GM23338 (cell line): ENCODE data around the gene ABO. TPM values are rescaled to one million over a fixed set of nuclear protein-coding genes. Genes with fewer than 3 reads are reported as not detected.

Experiments used
- ATAC-seq: fragments of 200-7000 bp; cut with Tn5 transposase; 3 replicates; pipeline ENCODE4 v1.9.1; 2020
- DNase-seq: peaks from one replicate; pipeline ENCODE4 v3.0.0-alpha.2; 2015; ENCODE audit warnings: low spot score
- H2AFZ ChIP-seq: fragments of 200-600 bp; sonication (generic); 2 replicates; pipeline ENCODE4 v1.8.0; 2016; ENCODE audit warnings: antibody characterized with exemption, mild to moderate bottlenecking, moderate library complexity
- H3F3A ChIP-seq: fragments of 200-600 bp; sonication (generic); replicated peaks from 2 replicates; pipeline ENCODE4 v1.8.0; 2017; ENCODE audit warnings: antibody characterized with exemption, mixed run types, low read depth
- H3K27ac ChIP-seq: fragments of 200-600 bp; sonication (generic); 2 replicates; pipeline ENCODE4 v1.6.1; 2016; ENCODE audit warnings: low read depth
- H3K27me3 ChIP-seq: fragments of 200-600 bp; sonication (generic); 2 replicates; pipeline ENCODE4 v1.8.0; 2016; ENCODE audit warnings: mild to moderate bottlenecking, mixed run types, moderate library complexity; ENCODE audit not compliant: insufficient read depth
- H3K36me3 ChIP-seq: fragments of 200-600 bp; sonication (generic); 2 replicates; pipeline ENCODE4 v1.8.0; 2016; ENCODE audit warnings: mild to moderate bottlenecking; ENCODE audit not compliant: insufficient read depth
- H3K4me1 ChIP-seq: fragments of 200-600 bp; sonication (generic); 2 replicates; pipeline ENCODE4 v1.8.0; 2016; ENCODE audit warnings: mild to moderate bottlenecking, moderate library complexity; ENCODE audit not compliant: insufficient read depth
- H3K4me2 ChIP-seq: fragments of 200-600 bp; sonication (generic); 2 replicates; pipeline ENCODE4 v1.7.1; 2017; ENCODE audit warnings: mixed run types
- H3K4me3 ChIP-seq: fragments of 200-600 bp; sonication (generic); 2 replicates; pipeline ENCODE4 v1.6.1; 2016; ENCODE audit warnings: mixed run types
- H3K79me2 ChIP-seq: fragments of 200-600 bp; sonication (generic); replicated peaks from 2 replicates; pipeline ENCODE4 v1.8.0; 2017; ENCODE audit warnings: mild to moderate bottlenecking; ENCODE audit not compliant: insufficient read depth
- H3K9me2 ChIP-seq: fragments of 200-600 bp; sonication (generic); 2 replicates; pipeline ENCODE4 v1.8.0; 2017; ENCODE audit not compliant: insufficient read depth
- H4K20me1 ChIP-seq: fragments of 200-600 bp; sonication (generic); replicated peaks from 2 replicates; pipeline ENCODE4 v1.8.0; 2017; ENCODE audit warnings: mild to moderate bottlenecking; ENCODE audit not compliant: insufficient read depth
- H3K27ac Mint-ChIP-seq: 2 replicates; pipeline ENCODE4 v1.8.0; 2020; ENCODE audit warnings: inconsistent platforms, mild to moderate bottlenecking, moderate library complexity, mixed read lengths
- H3K27me3 Mint-ChIP-seq: 3 replicates; pipeline ENCODE4 v1.8.0; 2022; ENCODE audit warnings: low read depth, mild to moderate bottlenecking, moderate library complexity, mixed read lengths, inconsistent platforms; ENCODE audit not compliant: insufficient read depth, poor library complexity
- H3K36me3 Mint-ChIP-seq: 3 replicates; pipeline ENCODE4 v1.8.0; 2021; ENCODE audit warnings: low read depth, mild to moderate bottlenecking, inconsistent platforms, moderate library complexity, mixed read lengths
- H3K4me1 Mint-ChIP-seq: 3 replicates; pipeline ENCODE4 v1.8.0; 2020; ENCODE audit warnings: mild to moderate bottlenecking, inconsistent platforms, mixed read lengths
- H3K4me3 Mint-ChIP-seq: 3 replicates; pipeline ENCODE4 v1.8.0; 2021; ENCODE audit warnings: moderate library complexity, mild to moderate bottlenecking, inconsistent platforms, mixed read lengths
- H3K9me3 Mint-ChIP-seq: 3 replicates; pipeline ENCODE4 v1.8.0; 2020; ENCODE audit warnings: moderate library complexity, mild to moderate bottlenecking, inconsistent platforms, mixed read lengths
- CREB1 ChIP-seq: fragments of 250-450 bp; sonication (Bioruptor Pico); IDR thresholded peaks from 2 replicates; pipeline ENCODE4 v1.5.0; 2020; ENCODE audit warnings: low read depth, mild to moderate bottlenecking, moderate library complexity
- EZH2 ChIP-seq: fragments of 200-600 bp; sonication (generic); IDR thresholded peaks from one replicate; pipeline ENCODE4 v1.8.0; 2017; ENCODE audit warnings: antibody characterized with exemption, mild to moderate bottlenecking, low read depth; ENCODE audit not compliant: unreplicated experiment
- EZH2phosphoT487 ChIP-seq: fragments of 200-600 bp; sonication (generic); IDR thresholded peaks from one replicate; pipeline ENCODE4 v1.8.1; 2018; ENCODE audit warnings: antibody characterized with exemption; ENCODE audit not compliant: unreplicated experiment
- JUNB ChIP-seq: IDR thresholded peaks from one replicate; pipeline ENCODE4 v1.6.1; 2016; ENCODE audit warnings: antibody characterized with exemption; ENCODE audit not compliant: unreplicated experiment
- NANOG ChIP-seq: IDR thresholded peaks from 2 replicates; pipeline ENCODE4 v1.6.1; 2016; ENCODE audit warnings: antibody characterized with exemption, borderline replicate concordance
- POLR2AphosphoS5 ChIP-seq: IDR thresholded peaks from 2 replicates; pipeline ENCODE4 v1.6.1; 2016; ENCODE audit warnings: antibody characterized with exemption, low read depth
- REST ChIP-seq: IDR thresholded peaks from one replicate; pipeline ENCODE4 v1.6.1; 2018; ENCODE audit warnings: antibody characterized with exemption; ENCODE audit not compliant: unreplicated experiment
- STAT1 ChIP-seq: IDR thresholded peaks from one replicate; pipeline ENCODE4 v1.6.1; 2016; ENCODE audit warnings: antibody characterized with exemption; ENCODE audit not compliant: unreplicated experiment
- ZNF114 ChIP-seq: fragments of 250-450 bp; sonication (Bioruptor Pico); IDR thresholded peaks from 2 replicates; pipeline ENCODE4 v1.5.0; 2020; ENCODE audit warnings: mild to moderate bottlenecking, moderate library complexity
- ZNF331 ChIP-seq: fragments of 250-450 bp; sonication (Bioruptor Pico); IDR thresholded peaks from 2 replicates; pipeline ENCODE4 v1.5.0; 2020; ENCODE audit warnings: low read depth, mild to moderate bottlenecking, moderate library complexity
- polyA plus RNA-seq: library from polyadenylated mRNA; unstranded; fragments of >200 nt; fragmentation: Nextera tagmentation; extraction: Ambion mirVana; gene quantifications from 2 replicates; pipeline ENCODE4 v1.2.1, GENCODE V29; 2016
- total RNA-seq: library from RNA; depleted of rRNA; stranded (reverse); fragments of >200 nt; shearing (Covaris generic); gene quantifications from 2 replicates; pipeline ENCODE4 v1.2.3, GENCODE V29; 2014
- TF ChIP-seq, protein P1 (sequence below): IDR thresholded peaks from 2 replicates; pipeline ENCODE4 v1.6.1; 2016; ENCODE audit warnings: antibody characterized with exemption

Gene ABO
- total and polyA plus RNA-seq, 2 experiments from 2014 or later = 0.28 to 0.34 TPM

DNA sequence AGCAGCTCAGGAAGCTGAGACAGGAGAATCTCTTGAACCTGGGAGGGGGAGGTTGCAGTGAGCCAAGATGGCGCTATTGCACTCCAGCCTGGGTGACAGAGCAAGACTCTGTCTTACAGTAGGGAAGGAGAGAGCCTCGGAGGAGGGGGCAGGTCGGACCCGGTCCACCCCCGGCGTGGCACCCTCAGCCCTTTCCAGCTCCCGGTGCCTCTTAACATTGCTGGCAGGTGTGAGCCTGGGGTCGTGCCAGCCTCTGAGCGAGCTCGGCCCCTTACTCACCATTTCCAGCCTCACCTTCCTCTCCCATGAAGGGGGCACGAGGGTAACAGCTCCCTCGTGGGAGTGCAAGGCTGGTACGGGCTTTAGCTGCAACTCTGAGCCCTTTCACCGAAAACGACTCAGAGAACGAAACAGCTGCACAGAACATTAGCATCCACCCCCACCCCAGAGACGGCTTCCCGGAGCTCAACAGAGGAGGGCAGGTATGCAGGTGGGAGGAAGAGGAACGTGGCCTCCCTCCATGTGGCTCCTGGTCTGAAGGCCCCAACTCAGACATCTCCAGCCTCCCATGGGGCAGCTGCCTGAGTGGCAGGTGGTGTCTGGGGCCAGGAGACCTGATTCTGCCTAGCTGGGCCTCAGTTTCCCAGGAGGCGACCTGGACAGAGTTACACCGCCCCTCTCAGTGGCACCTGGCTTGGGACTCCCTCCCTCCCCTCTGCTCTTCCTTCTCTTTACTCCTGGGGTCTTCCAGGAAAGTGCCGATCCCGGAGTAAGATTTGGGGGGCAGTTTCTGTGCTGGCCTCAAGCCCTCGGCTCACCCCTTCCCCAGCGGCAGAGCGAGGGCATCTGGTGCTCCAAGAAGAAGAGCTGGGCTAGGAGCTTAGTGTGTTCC lies 28.5 kb upstream of the ABO start:
- H3K27ac Mint-ChIP-seq = no peak overlapping the region
- no peak overlapping the region for H3K4me3 ChIP-seq
- H3K36me3 ChIP-seq = no peaks in the 10 kb centered on the region
- no peaks in the 10 kb centered on the region for H3K4me1 Mint-ChIP-seq
- H3K27me3 ChIP-seq = no peaks in the 10 kb centered on the region
- H3K4me2 ChIP-seq = no peak overlapping the region
- no peaks in the 10 kb centered on the region for H3K4me1 ChIP-seq
- TF ChIP-seq STAT1 (no peak), NANOG (no peak), ZNF114 (CRISPR knock-in tag) (no peak), POLR2AphosphoS5 (no peak), REST (no peak)
- TF ChIP-seq, protein P1, sequence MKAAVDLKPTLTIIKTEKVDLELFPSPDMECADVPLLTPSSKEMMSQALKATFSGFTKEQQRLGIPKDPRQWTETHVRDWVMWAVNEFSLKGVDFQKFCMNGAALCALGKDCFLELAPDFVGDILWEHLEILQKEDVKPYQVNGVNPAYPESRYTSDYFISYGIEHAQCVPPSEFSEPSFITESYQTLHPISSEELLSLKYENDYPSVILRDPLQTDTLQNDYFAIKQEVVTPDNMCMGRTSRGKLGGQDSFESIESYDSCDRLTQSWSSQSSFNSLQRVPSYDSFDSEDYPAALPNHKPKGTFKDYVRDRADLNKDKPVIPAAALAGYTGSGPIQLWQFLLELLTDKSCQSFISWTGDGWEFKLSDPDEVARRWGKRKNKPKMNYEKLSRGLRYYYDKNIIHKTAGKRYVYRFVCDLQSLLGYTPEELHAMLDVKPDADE = no peak
- no peaks in the 10 kb centered on the region for H3F3A ChIP-seq
- no peak overlapping the region for H3K4me3 Mint-ChIP-seq
- H3K36me3 Mint-ChIP-seq = no peaks in the 10 kb centered on the region
- H3K79me2 ChIP-seq = no peaks in the 10 kb centered on the region
- no peaks in the 10 kb centered on the region for H4K20me1 ChIP-seq
- no peak overlapping the region for H3K27ac ChIP-seq
- no peak for ATAC-seq
- H2AFZ ChIP-seq = no peak overlapping the region
- peaks cover 4% of the 10 kb centered on the region; the same call in 2 of the 3 replicates for H3K9me3 Mint-ChIP-seq
- DNase-seq = no peak
- peaks cover 1% of the 10 kb centered on the region for H3K27me3 Mint-ChIP-seq
- H3K9me2 ChIP-seq = 0 out of 2 replicates have a peak, but pooled peaks cover 3% of the 10 kb centered on the region

- Mint-ChIP-seq H3K27me3 (peaks cover 5% of the 10 kb centered on the region), H3K36me3 (no peaks in the 10 kb centered on the region), H3K4me1 (no peaks in the 10 kb centered on the region), H3K27ac (no peak overlapping the region), H3K9me3 (peaks cover 11% of the 10 kb centered on the region), H3K4me3 (no peak overlapping the region)
- Histone ChIP-seq H3K4me3 (no peak overlapping the region), H3K9me2 (0 out of 2 replicates have a peak, but pooled peaks cover 3% of the 10 kb centered on the region), H3K36me3 (no peaks in the 10 kb centered on the region), H3F3A (no peaks in the 10 kb centered on the region), H3K79me2 (no peaks in the 10 kb centered on the region), H4K20me1 (no peaks in the 10 kb centered on the region), H3K4me1 (no peaks in the 10 kb centered on the region), H2AFZ (no peak overlapping the region), H3K27ac (no peak overlapping the region), H3K4me2 (no peak overlapping the region), H3K27me3 (no peaks in the 10 kb centered on the region)
- ATAC-seq (no peak), DNase-seq (no peak)
- TF ChIP-seq JUNB (no peak), STAT1 (no peak), ZNF331 (CRISPR knock-in tag) (no peak), CREB1 (CRISPR knock-in tag) (no peak), REST (no peak), EZH2phosphoT487 (no peak), ZNF114 (CRISPR knock-in tag) (no peak), EZH2 (no peak), NANOG (no peak)
- TF ChIP-seq, protein P1 = no peak
These were observed 26.5 kb upstream of the ABO start for GRCh38 chr9:133301253-133302230.
